ENCODE results near the gene ANKH. TPM values are rescaled to one million over a fixed set of nuclear protein-coding genes. Genes with fewer than 3 reads are reported as not detected.

The ANKH gene
- polyA plus RNA-seq, 1 donor from 2014 or later = 9.9 TPM

GRCh38 chr5:14890846-14891245, 19.3 kb upstream of the ANKH start:
- no peaks in the 10 kb centered on the region for H3K36me3 ChIP-seq (ENCODE audit: insufficient read depth, low read length)
- H4K20me1 ChIP-seq (ENCODE audit: insufficient read depth) = no peaks in the 10 kb centered on the region
- H3K9ac ChIP-seq (ENCODE audit: low read length) = no peak overlapping the region
- H3F3A ChIP-seq (ENCODE audit: insufficient read depth, low read length, poor library complexity, severe bottlenecking) = no peaks in the 10 kb centered on the region
- no peaks in the 10 kb centered on the region for H3K27me3 ChIP-seq (ENCODE audit: insufficient read depth, low read depth, low read length)
- H3K4me3 ChIP-seq (ENCODE audit: low read length) = no peak overlapping the region
- no peaks in the 10 kb centered on the region for H3K9me3 ChIP-seq (ENCODE audit: low read length)
- no peaks in the 10 kb centered on the region for H3K79me2 ChIP-seq (replicated peaks; ENCODE audit: insufficient read depth, low read length)
- no peak overlapping the region for H2AFZ ChIP-seq (ENCODE audit: low read depth, low read length)
- no peaks in the 10 kb centered on the region for H3K9me2 ChIP-seq (ENCODE audit: insufficient read depth, low read length)
- H3K27ac ChIP-seq (ENCODE audit: low read length) = no peak overlapping the region
- TF ChIP-seq TAF1 (IDR thresholded peaks at IDR 0.05; ENCODE audit: low read depth) (no peak), SMC3 (conservative IDR thresholded peaks at IDR 0.05; ENCODE audit: poor library complexity) (no peak), RAD21 (conservative IDR thresholded peaks at IDR 0.05) (no peak), REST (IDR thresholded peaks at IDR 0.05; ENCODE audit: borderline replicate concordance) (no peak), EP300 (conservative IDR thresholded peaks at IDR 0.05; ENCODE audit: poor library complexity, severe bottlenecking) (no peak), POLR2AphosphoS5 (IDR thresholded peaks at IDR 0.05) (no peak)
- H3K4me2 ChIP-seq (ENCODE audit: low read length) = no peak overlapping the region

DNA sequence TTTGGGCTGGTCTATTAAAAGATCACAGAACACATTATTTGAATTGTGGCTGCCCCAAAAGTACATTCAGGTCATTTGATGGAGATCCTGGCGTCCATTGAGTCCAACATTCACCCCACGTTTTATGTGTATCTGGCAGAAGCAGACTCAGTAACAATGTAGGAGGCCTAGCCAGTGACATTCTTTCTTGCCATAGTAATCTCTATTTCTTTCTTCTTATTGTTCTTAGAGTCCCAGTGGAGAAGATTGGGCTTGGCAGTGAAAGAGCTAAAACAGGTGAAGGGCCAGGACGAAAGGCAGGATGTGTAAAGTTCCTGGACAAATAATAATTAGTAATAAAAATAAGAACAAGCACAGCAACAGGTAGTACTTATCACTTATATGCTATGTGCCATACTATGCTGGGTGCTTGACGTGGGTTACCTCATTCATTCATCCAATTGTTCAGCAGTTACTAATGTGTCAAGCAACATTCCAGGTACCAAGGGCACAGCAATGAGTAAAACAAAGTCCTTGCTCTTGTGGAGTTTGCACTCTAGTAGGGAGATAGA, 12.6 kb upstream of the ANKH start:
- no peaks in the 10 kb centered on the region for H3K79me2 ChIP-seq (replicated peaks; ENCODE audit: insufficient read depth, low read length)
- no peak overlapping the region for H2AFZ ChIP-seq (ENCODE audit: low read depth, low read length)
- no peak overlapping the region for H3K4me3 ChIP-seq (ENCODE audit: low read length)
- no peaks in the 10 kb centered on the region for H3K36me3 ChIP-seq (ENCODE audit: insufficient read depth, low read length)
- no peak overlapping the region for H3K4me2 ChIP-seq (ENCODE audit: low read length)
- no peaks in the 10 kb centered on the region for H3K27me3 ChIP-seq (ENCODE audit: insufficient read depth, low read depth, low read length)
- no peak overlapping the region for H3K27ac ChIP-seq (ENCODE audit: low read length)
- H3K9me3 ChIP-seq (ENCODE audit: low read length) = no peaks in the 10 kb centered on the region
- no peaks in the 10 kb centered on the region for H4K20me1 ChIP-seq (ENCODE audit: insufficient read depth)
- H3F3A ChIP-seq (ENCODE audit: insufficient read depth, low read length, poor library complexity, severe bottlenecking) = no peaks in the 10 kb centered on the region
- TF ChIP-seq REST (IDR thresholded peaks at IDR 0.05; ENCODE audit: borderline replicate concordance) (no peak), RAD21 (conservative IDR thresholded peaks at IDR 0.05) (no peak), TAF1 (IDR thresholded peaks at IDR 0.05; ENCODE audit: low read depth) (no peak), MXI1 (conservative IDR thresholded peaks at IDR 0.05; ENCODE audit: poor library complexity, severe bottlenecking) (no peak), EP300 (conservative IDR thresholded peaks at IDR 0.05; ENCODE audit: poor library complexity, severe bottlenecking) (no peak), SMC3 (conservative IDR thresholded peaks at IDR 0.05; ENCODE audit: poor library complexity) (no peak)
- no peak overlapping the region for H3K9ac ChIP-seq (ENCODE audit: low read length)
- no peaks in the 10 kb centered on the region for H3K9me2 ChIP-seq (ENCODE audit: insufficient read depth, low read length)

Measured in neural cell (in vitro differentiated cells).